Neuronal stem cell (in vitro differentiated cells): ENCODE data around the gene PRR14L.
"Not testable (repeated sequence)": the region's sequence is repeated elsewhere in the genome, so short reads cannot be mapped to it uniquely, and the experiment has no call there.

Source experiments
- DNase-seq: peaks from one replicate; pipeline ENCODE4 v3.0.0-alpha.2; 2013; ENCODE audit warnings: low spot score
- H2AFZ ChIP-seq: one replicate; pipeline ENCODE4 v1.6.1; 2013; ENCODE audit warnings: mild to moderate bottlenecking, low read length, inconsistent platforms
- H2AK5ac ChIP-seq: 2 replicates; pipeline ENCODE4 v1.6.1; 2013; ENCODE audit warnings: low read depth, mild to moderate bottlenecking, inconsistent platforms, low read length, moderate library complexity, mixed read lengths
- H2BK120ac ChIP-seq: 2 replicates; pipeline ENCODE4 v1.6.1; 2013; ENCODE audit warnings: low read depth, mild to moderate bottlenecking, inconsistent platforms, low read length, moderate library complexity, mixed read lengths
- H2BK12ac ChIP-seq: one replicate; pipeline ENCODE4 v1.6.1; 2013; ENCODE audit warnings: low read length, inconsistent platforms
- H2BK15ac ChIP-seq: 2 replicates; pipeline ENCODE4 v1.6.1; 2013; ENCODE audit warnings: mild to moderate bottlenecking, low read length, inconsistent platforms, mixed read lengths
- H2BK5ac ChIP-seq: one replicate; pipeline ENCODE4 v1.6.1; 2013; ENCODE audit warnings: inconsistent platforms, mild to moderate bottlenecking, low read length, moderate library complexity
- H3K14ac ChIP-seq: one replicate; pipeline ENCODE4 v1.6.1; 2013; ENCODE audit warnings: low read length, inconsistent platforms
- H3K18ac ChIP-seq: 2 replicates; pipeline ENCODE4 v1.6.1; 2013; ENCODE audit warnings: low read length, inconsistent platforms
- H3K23ac ChIP-seq: 2 replicates; pipeline ENCODE4 v1.6.1; 2013; ENCODE audit warnings: low read depth, mild to moderate bottlenecking, mixed read lengths, low read length, inconsistent platforms; ENCODE audit not compliant: poor library complexity
- H3K27ac ChIP-seq: replicated peaks from 3 replicates; pipeline ENCODE4 v1.5.1; 2013; ENCODE audit warnings: low read length, inconsistent platforms
- H3K27me3 ChIP-seq, 3 experiments: 2 replicates each; pipeline ENCODE4 v1.6.1; 2013; ENCODE audit warnings: low read length in 3 of 3, mild to moderate bottlenecking in 2 of 3, inconsistent platforms in 1 of 3, low read depth in 1 of 3, mixed read lengths in 1 of 3, moderate library complexity in 1 of 3; ENCODE audit not compliant: control insufficient read depth in 3 of 3, insufficient read depth in 3 of 3
- H3K36me3 ChIP-seq, 2 donors: replicated peaks in 1 of 2; 2 replicates each; pipeline ENCODE4 v1.6.1; 2013; ENCODE audit warnings: low read length in 2 of 2; ENCODE audit not compliant: control insufficient read depth in 2 of 2, insufficient read depth in 2 of 2
- H3K4ac ChIP-seq: 2 replicates; pipeline ENCODE4 v1.6.1; 2013; ENCODE audit warnings: inconsistent platforms, mild to moderate bottlenecking, low read length, moderate library complexity
- H3K4me1 ChIP-seq, 2 donors: 1 replicate in 1 of 2; 2 replicates in 1 of 2; pipeline ENCODE4 v1.6.1; 2013; ENCODE audit warnings: low read length in 2 of 2, low read depth in 1 of 2; ENCODE audit not compliant: control insufficient read depth in 2 of 2, insufficient read depth in 1 of 2
- H3K4me2 ChIP-seq: one replicate; pipeline ENCODE4 v1.6.1; 2013; ENCODE audit warnings: mild to moderate bottlenecking, low read length, inconsistent platforms; ENCODE audit not compliant: insufficient read depth, poor library complexity, severe bottlenecking
- H3K4me3 ChIP-seq, 2 donors: 2 replicates each; pipeline ENCODE4 v1.5.1; 2013; ENCODE audit warnings: low read length in 2 of 2, mild to moderate bottlenecking in 2 of 2, inconsistent platforms in 1 of 2, moderate library complexity in 1 of 2
- H3K79me1 ChIP-seq: one replicate; pipeline ENCODE4 v1.6.1; 2013; ENCODE audit warnings: low read depth, mild to moderate bottlenecking, inconsistent platforms, low read length, moderate library complexity
- H3K9ac ChIP-seq: one replicate; pipeline ENCODE4 v1.6.1; 2013; ENCODE audit warnings: mild to moderate bottlenecking, low read depth, low read length, inconsistent platforms; ENCODE audit not compliant: poor library complexity
- H3K9me3 ChIP-seq, 2 donors: replicated peaks in 1 of 2; 2 replicates each; pipeline versions ENCODE3 to v1.6.1; 2013; ENCODE audit warnings: low read length in 2 of 2, mild to moderate bottlenecking in 2 of 2, inconsistent platforms in 1 of 2, low read depth in 1 of 2, mixed read lengths in 1 of 2, moderate library complexity in 1 of 2; ENCODE audit not compliant: control insufficient read depth in 2 of 2, insufficient read depth in 1 of 2
- H4K8ac ChIP-seq: one replicate; pipeline ENCODE4 v1.6.1; 2013; ENCODE audit warnings: low read depth, mild to moderate bottlenecking, inconsistent platforms, low read length, moderate library complexity
- H4K91ac ChIP-seq: one replicate; pipeline ENCODE4 v1.6.1; 2013; ENCODE audit warnings: low read length, low read depth, mild to moderate bottlenecking, inconsistent platforms; ENCODE audit not compliant: poor library complexity
- WGBS, 2 donors: extraction: QIAGEN DNeasy Blood & Tissue Kit; methylation state at CpG; one replicate each; pipeline ENCODE4 v1.1.7; 2013; ENCODE audit warnings: missing lambda C conversion rate in 2 of 2, mixed read lengths in 1 of 2; ENCODE audit not compliant: insufficient read length in 2 of 2, insufficient replicate concordance in 1 of 2; ENCODE audit errors: extremely low coverage in 2 of 2; 5-methylcytosine and 5-hydroxymethylcytosine counted together

The PRR14L gene

GRCh38 chr22:31758860-31759259 lies 8.9 kb upstream of the PRR14L start:
- H2BK5ac ChIP-seq, H2BK12ac ChIP-seq, H3K18ac ChIP-seq, H3K79me1 ChIP-seq, H3K4me3 ChIP-seq, DNase-seq, H4K91ac ChIP-seq, H3K23ac ChIP-seq, H3K27me3 ChIP-seq, H3K9me3 ChIP-seq, H2BK120ac ChIP-seq, H3K4me1 ChIP-seq, H3K27ac ChIP-seq, H3K4ac ChIP-seq, H3K14ac ChIP-seq, H2BK15ac ChIP-seq, H3K9ac ChIP-seq, H2AK5ac ChIP-seq, H4K8ac ChIP-seq, H2AFZ ChIP-seq, H3K4me2 ChIP-seq: not testable (repeated sequence)
- WGBS, 2 donors, result no CpG with 5 or more reads among the region's 5 CpGs
- peaks cover 4 to 51% of the 10 kb centered on the region in 2 donors for H3K36me3 ChIP-seq

GRCh38 chr22:31757265-31757664 lies 7.3 kb upstream of the PRR14L start:
- H3K14ac ChIP-seq, result no peak overlapping the region
- no peak overlapping the region for H3K4ac ChIP-seq
- H3K36me3 ChIP-seq, result peaks cover 4 to 50% of the 10 kb centered on the region in 2 donors
- no peak overlapping the region for H3K18ac ChIP-seq
- no peak overlapping the region for H3K4me3 ChIP-seq
- H2BK5ac ChIP-seq, result no peak overlapping the region
- no peak overlapping the region for H3K27ac ChIP-seq
- no peak overlapping the region for H2BK120ac ChIP-seq
- no peak overlapping the region for H2BK15ac ChIP-seq
- no peak for DNase-seq
- no peak overlapping the region for H4K91ac ChIP-seq
- WGBS, 2 donors, result no CpG with 5 or more reads among the region's 1 CpG
- H2BK12ac ChIP-seq, result no peak overlapping the region
- no peak overlapping the region for H3K4me2 ChIP-seq
- no peak overlapping the region for H2AK5ac ChIP-seq
- no peaks in the 10 kb centered on the region for H3K9me3 ChIP-seq
- no peak overlapping the region for H4K8ac ChIP-seq
- H2AFZ ChIP-seq, result no peak overlapping the region
- no peak overlapping the region for H3K9ac ChIP-seq
- H3K4me1 ChIP-seq, result peaks cover 7 to 16% of the 10 kb centered on the region in 2 donors
- H3K27me3 ChIP-seq, result no peaks in the 10 kb centered on the region
- no peaks in the 10 kb centered on the region for H3K79me1 ChIP-seq
- H3K23ac ChIP-seq, result no peak overlapping the region

GRCh38 chr22:31754813-31755212 lies 4.9 kb upstream of the PRR14L start:
- H3K27ac ChIP-seq, result no peak overlapping the region
- H3K79me1 ChIP-seq, result no peaks in the 10 kb centered on the region
- peaks cover 2 to 29% of the 10 kb centered on the region in 2 donors for H3K36me3 ChIP-seq

GRCh38 chr22:31753634-31754501 lies 3.9 kb upstream of the PRR14L start, which contains the start of gene DEPDC5:
Gene DEPDC5 (plus strand): TSS chr22:31754019. CDS start chr22:31754922, 903 bp downstream.
- peak within 1 kb of the TSS; percentile 7 for H2BK5ac ChIP-seq
- H3K4me3 ChIP-seq, result peak within 1 kb of the TSS; percentile 72 to 83
- WGBS, 2 donors, result no CpG with 5 or more reads among the region's 65 CpGs
- no peak within 1 kb of the TSS for H2BK12ac ChIP-seq
- H3K4me2 ChIP-seq, result peak within 1 kb of the TSS; percentile 96
- H3K36me3 ChIP-seq, result peaks cover 2 to 24% of the 10 kb centered on the region in 2 donors
- H3K4me1 ChIP-seq, result peaks cover 8 to 16% of the 10 kb centered on the region in 2 donors
- H3K14ac ChIP-seq, result no peak within 1 kb of the TSS
- DNase-seq, result peak; percentile 92
- H3K9me3 ChIP-seq, result no peaks in the 10 kb centered on the region
- H3K79me1 ChIP-seq, result no peaks in the 10 kb centered on the region
- H2BK120ac ChIP-seq, result no peak within 1 kb of the TSS
- no peak within 1 kb of the TSS for H4K91ac ChIP-seq
- peak within 1 kb of the TSS; percentile 91 for H3K27ac ChIP-seq
- no peak within 1 kb of the TSS for H3K4ac ChIP-seq
- H2BK15ac ChIP-seq, result no peak within 1 kb of the TSS
- no peak within 1 kb of the TSS for H4K8ac ChIP-seq
- H2AK5ac ChIP-seq, result no peak within 1 kb of the TSS
- peak within 1 kb of the TSS; percentile 90 for H2AFZ ChIP-seq
- peak within 1 kb of the TSS; percentile 66 for H3K18ac ChIP-seq
- H3K9ac ChIP-seq, result peak within 1 kb of the TSS; percentile 53
- no peaks in the 10 kb centered on the region for H3K27me3 ChIP-seq
- H3K23ac ChIP-seq, result no peak within 1 kb of the TSS

More at GRCh38 chr22:31754813-31755212, 4.9 kb upstream of the PRR14L start:
- no CpG with 5 or more reads among the region's 6 CpGs for WGBS, 2 donors
- Histone ChIP-seq H3K9ac (no peak overlapping the region), H3K18ac (no peak overlapping the region), H2AFZ (no peak overlapping the region), H3K27me3 (no peaks in the 10 kb centered on the region), H2BK15ac (no peak overlapping the region), H4K91ac (no peak overlapping the region), H3K9me3 (no peaks in the 10 kb centered on the region), H2BK5ac (no peak overlapping the region), H3K14ac (no peak overlapping the region), H2AK5ac (no peak overlapping the region), H2BK120ac (no peak overlapping the region), H3K4me2 (no peak overlapping the region), H2BK12ac (no peak overlapping the region), H3K4ac (no peak overlapping the region), H3K4me3 (peak overlapping the region in 1 of 2 donors; percentile 72), H4K8ac (no peak overlapping the region), H3K4me1 (peaks cover 8 to 16% of the 10 kb centered on the region in 2 donors), H3K23ac (no peak overlapping the region)
- no peak for DNase-seq
